ENCODE measurements around the gene QSOX2.
"Not testable (repeated sequence)": the region's sequence is repeated elsewhere in the genome, so short reads cannot be mapped to it uniquely, and the experiment has no call there.

QSOX2 gene

GRCh38 chr9:136282272-136282861 is 36.8 kb upstream of the QSOX2 start:
- DNase-seq = no peak

GRCh38 chr9:136281421-136282271 is 36.0 kb upstream of the QSOX2 start:
- no peak for DNase-seq

GRCh38 chr9:136280535-136281315 is 35.1 kb upstream of the QSOX2 start:
- DNase-seq = no peak

GRCh38 chr9:136279471-136279870 is 33.9 kb upstream of the QSOX2 start:
- DNase-seq = no peak

GRCh38 chr9:136278894-136279293 is 33.3 kb upstream of the QSOX2 start:
- no peak for DNase-seq

GRCh38 chr9:136278221-136278620 is 32.6 kb upstream of the QSOX2 start:
- DNase-seq = no peak

GRCh38 chr9:136277746-136278145 is 32.1 kb upstream of the QSOX2 start:
- no peak for DNase-seq

- no peak for DNase-seq
Measured at GRCh38 chr9:136276716-136277115, 31.1 kb upstream of the QSOX2 start.

GRCh38 chr9:136275655-136276429 is 30.2 kb upstream of the QSOX2 start:
- no peak for DNase-seq

- no peak for DNase-seq
Measured at GRCh38 chr9:136274786-136275654, 29.4 kb upstream of the QSOX2 start.

- no peak for DNase-seq
Measured at GRCh38 chr9:136273921-136274785, 28.5 kb upstream of the QSOX2 start.

GRCh38 chr9:136273244-136273865 is 27.7 kb upstream of the QSOX2 start:
- no peak for DNase-seq

- no peak for DNase-seq
Measured at GRCh38 chr9:136270173-136270705, 24.6 kb upstream of the QSOX2 start.

GRCh38 chr9:136268735-136269134 is 23.1 kb upstream of the QSOX2 start:
- no peak for DNase-seq

GRCh38 chr9:136268318-136268717 is 22.7 kb upstream of the QSOX2 start:
- DNase-seq = no peak

GRCh38 chr9:136267261-136268111 is 21.9 kb upstream of the QSOX2 start:
- DNase-seq = peak; percentile 59

- DNase-seq = not testable (repeated sequence)
Measured at GRCh38 chr9:136266641-136267040, 21.0 kb upstream of the QSOX2 start.

GRCh38 chr9:136265561-136266355 is 20.1 kb upstream of the QSOX2 start:
- no peak for DNase-seq
